Islet precursor cell (in vitro differentiated cells): ENCODE data around the gene ERI3.

Experiments used
- DNase-seq: peaks from one replicate; pipeline ENCODE4 v3.0.0-alpha.2; 2018

The ERI3 gene

GRCh38 chr1:44259090-44259489, 96.0 kb downstream of the ERI3 start:
- DNase-seq: no peak

DNA sequence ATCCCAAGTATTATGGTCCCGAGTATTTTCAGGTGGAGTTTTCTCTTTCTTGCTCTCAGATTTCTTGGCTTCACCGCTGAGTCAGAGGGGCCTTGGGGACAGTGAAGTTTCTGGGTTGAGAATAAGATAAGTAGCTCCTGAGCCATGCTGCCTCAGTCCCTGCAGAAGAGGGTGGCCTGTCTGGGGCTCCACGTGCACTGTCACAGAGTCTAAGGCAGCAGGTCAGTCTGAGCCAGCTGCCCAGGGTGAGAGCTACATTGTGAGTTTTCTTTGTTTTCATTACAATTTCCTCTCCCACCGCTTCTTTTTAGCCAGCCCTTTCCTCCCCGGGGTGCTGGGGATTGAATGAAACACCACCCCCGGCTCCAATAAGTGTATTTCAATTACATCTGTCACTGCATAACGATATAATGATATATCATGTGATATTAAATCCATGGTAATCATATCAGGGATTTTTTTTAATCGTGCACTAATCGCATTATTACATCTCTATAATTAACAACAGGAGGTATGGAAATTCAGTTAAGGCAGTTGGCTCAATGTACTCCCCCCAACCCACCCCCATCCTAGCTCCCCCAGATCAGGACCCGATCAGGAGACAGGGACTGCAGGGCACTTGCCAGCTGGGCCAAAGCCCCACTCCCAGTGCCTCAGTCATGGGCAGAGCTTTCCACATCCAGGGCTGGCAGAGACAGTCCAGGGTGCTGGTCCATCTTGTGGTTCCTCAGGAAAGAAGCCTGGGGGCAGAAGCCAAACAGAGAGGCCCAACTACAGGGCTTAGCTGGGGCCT, 98.1 kb downstream of the ERI3 start:
- DNase-seq: no peak

DNA sequence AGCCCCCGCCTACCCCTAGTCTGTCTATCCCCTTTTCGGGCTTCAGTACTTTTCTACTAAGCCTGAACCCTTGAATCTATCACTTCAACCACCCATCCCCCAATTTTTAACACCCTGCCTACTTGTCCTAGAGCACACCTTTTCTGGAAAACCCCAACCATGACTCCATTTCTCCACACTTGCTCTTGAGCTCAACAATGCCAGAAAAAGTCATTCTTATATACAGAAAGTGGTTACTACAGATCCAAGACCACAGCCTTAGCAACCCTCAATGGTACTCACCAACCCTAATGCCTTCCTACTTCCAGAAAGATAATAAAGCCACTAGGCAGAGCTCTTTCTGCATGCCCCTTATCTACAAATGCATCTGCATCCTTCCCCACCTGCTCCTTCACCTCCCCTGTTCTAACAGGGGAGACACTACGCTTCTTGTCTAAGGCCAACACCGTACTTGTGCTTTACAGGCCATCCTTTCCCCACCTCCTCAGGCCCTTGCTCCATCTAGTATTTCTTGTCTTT, 100.6 kb downstream of the ERI3 start:
- no peak for DNase-seq

GRCh38 chr1:44251989-44252671, 102.9 kb downstream of the ERI3 start:
- no peak for DNase-seq

GRCh38 chr1:44251486-44251885, 103.6 kb downstream of the ERI3 start:
- DNase-seq: no peak

DNA sequence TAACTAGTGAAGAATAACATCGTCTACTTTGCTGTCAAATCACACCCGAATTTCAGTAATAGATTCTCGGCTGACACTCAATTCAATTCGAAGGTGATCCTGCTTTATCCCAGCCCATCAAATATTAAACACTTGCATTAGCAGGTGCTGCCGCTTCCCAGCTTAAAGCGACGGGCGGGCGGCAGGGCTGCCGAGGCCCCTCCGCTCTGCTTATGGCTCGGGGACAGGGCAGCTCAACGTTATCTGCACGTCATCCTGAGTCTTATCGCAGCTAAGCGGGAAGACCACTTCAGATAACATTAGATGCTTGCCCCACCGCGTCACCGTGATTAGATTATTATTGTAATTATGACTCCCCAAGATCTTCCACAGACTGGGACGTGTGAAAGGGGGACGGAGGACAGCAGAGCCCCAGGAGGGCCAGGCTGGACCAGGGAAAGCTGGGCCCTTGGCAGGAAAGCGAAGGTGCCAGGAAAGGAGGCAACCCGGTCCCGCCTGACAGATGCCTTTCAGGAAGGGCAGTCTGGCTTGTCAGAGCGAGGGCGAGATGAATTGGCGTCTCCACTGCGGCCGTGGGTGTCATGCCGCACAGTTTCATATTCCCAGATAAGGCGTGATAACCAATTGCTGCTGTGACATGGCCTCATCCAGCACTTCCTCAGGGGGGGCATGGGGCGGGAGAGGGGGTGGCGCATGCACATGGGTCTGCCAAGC, 104.8 kb downstream of the ERI3 start:
- no peak for DNase-seq

DNA sequence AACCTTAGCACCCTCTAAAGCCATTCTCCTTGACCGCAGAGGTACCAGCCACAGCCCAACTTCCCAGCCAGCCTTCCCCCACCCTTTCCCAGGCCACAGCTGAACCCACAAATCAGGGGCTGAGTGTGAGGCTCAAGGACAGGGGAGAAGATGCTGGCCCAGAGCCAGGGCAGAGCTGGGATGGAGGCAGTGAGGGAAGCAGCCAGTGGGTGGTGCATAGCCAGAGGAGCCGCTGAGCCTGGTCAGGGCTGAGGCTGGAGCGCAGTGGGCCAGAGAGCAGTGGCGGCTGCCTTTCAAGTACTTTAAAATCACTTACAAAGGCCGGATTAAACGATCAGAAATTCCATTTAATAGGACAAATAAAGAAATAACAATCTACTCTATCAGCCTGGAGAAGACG, 105.5 kb downstream of the ERI3 start:
- DNase-seq: no peak

GRCh38 chr1:44246806-44247205, 108.3 kb downstream of the ERI3 start:
- no peak for DNase-seq

DNA sequence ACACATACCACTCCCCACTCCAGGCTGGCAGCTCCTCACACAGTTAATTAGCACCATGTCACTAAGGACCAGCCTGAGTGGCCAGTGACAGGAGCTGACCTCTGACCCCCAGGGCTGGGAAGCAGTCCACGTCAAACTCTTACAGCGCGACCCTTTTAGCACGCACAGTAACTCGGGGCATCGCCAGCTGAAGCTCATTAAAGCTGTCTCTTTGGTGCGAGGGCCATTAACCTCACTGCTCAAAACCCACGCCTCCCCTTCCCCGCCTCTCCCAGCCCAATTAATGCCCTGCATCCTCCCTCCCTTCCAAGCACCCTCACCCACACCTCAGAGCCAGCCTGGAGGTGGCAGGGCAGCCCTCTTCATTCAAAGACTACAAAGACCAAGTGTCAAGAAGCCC, 110.1 kb downstream of the ERI3 start:
- DNase-seq: no peak

DNA sequence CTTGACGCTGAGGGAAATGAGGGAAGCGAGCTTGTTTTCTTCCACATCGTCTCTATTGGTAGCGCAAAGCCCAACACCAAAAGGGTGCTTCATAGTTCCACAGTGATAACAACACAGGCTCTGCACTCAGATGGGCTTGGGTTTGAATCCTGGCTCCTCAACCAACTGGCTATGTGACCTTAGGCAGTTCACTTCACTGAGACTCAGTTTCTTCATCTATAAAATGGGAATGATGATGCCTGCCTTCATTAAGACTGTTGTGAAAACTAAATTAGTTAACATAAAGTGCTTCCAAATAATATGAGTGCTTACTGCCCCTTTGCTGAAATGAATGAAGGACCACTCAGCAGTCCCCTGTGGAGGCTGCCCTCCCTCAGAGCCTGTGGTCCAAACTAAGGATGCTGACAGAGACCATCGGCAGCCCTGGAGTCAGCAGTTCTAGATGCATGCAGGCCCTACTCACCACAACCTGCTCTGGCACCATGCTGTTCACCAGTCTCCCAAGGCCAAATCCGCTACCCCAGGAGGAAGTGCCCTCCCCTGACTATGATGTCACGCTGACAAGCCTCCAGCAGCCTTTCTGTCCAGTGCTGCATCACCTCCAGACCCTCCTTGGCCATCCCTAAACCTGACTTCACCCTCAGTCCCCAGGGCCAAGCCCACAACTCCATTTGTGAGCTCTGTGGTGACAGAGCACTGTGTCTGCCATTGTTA, 111.1 kb downstream of the ERI3 start:
- no peak for DNase-seq

DNA sequence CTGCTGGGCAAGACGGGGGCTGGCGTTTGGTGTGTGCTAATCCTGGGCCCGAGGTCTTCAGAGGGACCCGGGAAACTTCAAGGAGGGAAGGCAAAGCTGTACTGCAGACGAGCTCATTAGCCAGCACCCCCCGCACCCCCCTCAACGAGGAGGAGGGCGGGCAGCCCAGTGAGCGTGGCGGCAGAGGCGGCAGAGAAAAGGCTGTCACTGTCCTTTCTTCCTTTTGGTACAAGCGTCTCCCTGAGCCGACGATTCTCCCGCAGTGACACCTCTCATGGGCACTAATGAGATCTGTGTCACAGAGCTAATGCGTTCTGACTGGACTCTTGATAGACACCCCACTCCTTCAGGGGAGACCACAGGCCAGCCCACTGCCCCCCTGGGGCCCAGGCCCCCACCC, 112.3 kb downstream of the ERI3 start:
- no peak for DNase-seq

DNA sequence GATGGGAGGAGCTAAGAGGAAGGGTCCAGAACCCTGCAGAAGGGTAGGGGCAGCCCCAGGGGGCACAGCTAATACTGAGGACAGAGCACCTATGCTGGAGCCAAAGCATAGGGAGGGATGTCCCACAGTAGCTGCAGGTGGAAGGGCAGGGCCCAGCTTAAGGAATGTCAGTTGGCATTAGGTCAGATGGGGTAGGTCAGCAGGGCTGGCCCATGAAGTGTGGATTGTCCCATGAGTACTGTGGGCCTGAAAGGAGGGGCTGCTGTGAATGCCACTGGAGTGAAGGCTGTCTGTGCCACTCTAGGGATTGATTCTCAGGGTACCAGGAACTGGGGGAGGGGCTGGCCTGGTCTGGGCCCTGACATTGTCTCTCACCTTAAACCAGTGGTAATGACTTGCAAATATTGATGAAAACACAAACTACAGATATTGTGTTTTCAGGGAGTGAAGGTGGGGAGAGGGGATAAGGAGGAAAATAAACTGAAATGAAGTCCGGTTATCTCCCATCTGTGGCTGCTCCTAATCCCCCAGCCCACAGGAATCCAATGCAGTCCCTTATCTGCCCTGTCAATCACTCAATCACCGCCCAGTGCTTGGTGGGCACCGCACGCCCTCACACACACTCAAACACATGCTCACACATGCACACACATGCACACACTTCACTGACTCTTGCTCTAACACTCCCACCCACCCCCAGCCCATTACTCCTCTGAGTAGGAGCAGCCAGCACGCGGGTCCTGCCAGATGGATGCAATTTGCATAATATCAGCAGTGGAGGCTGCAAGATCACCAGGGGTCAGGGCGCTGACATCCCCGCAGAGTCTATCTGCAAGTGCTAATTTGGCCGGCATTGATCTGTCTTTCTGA, 114.0 kb downstream of the ERI3 start:
- DNase-seq: no peak

DNA sequence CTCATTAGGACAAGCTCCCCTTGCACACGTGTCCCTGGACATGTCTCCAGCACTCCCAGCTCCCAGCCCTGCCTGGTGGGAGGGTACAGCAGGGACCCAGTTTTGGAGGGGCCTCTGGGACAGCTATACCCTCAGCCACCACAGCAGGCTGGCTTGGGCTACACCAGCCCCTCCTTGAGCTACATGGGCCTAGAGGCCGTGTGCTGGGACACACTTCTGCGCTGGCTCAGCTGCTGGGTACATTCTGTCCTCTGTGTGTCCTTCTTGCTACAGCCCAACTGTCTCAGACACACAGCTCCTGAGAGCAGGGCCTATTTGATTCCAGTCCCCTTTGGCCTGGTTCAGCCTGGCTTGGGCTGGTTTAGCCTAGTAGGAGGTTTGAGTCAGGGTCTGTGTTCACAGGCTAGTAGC, 115.1 kb downstream of the ERI3 start:
- no peak for DNase-seq

DNA sequence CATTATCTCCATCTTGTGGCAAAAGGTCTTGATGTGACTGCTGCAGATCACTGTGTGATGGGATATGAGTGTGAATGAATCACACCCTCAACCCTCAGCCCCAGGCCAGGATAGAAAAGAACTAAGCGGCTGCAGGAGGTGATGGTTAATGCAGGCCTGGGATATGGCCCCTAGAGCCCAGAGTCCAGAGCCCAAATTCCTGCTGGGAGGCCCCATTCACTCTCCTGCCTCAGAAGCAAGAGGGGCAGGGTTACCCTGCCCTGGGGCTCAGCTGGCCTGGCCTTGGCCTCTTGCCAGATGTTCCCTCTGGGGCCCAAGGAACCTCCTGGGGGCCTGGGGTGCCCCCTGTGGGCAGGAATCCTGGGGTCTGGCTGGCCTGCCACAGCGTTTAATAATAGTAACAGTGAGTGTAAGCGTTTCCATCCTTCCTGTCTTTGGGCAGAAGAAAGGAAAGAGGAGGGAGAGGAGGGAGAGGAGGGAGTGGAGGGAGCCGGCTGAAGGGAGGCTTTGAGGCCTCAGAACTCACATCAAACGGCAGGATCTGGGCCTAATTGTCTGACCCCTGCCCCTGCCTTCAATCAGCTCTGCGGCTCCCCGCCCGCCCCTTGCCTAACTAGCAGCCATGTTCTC, 115.6 kb downstream of the ERI3 start:
- DNase-seq: peak; percentile 82

DNA sequence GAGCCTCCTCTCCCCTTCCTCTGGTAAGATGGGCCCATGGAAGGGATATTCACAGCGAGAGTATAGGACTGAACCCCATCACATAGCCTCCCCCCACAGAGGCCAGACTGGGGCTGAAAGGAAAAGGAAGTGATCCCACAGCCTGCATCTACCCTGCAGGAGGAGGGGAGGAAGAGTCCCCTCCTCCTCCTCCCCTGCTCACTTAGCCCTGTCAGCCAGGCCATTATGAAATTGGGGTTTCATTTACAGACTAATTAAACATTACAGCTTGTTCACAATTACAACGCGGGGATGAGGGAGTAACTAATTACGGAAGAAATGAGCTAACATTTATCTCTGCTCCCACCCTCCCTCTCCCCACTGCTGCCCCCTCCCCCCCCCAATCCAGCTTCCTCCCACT, 116.4 kb downstream of the ERI3 start:
- DNase-seq: no peak

DNA sequence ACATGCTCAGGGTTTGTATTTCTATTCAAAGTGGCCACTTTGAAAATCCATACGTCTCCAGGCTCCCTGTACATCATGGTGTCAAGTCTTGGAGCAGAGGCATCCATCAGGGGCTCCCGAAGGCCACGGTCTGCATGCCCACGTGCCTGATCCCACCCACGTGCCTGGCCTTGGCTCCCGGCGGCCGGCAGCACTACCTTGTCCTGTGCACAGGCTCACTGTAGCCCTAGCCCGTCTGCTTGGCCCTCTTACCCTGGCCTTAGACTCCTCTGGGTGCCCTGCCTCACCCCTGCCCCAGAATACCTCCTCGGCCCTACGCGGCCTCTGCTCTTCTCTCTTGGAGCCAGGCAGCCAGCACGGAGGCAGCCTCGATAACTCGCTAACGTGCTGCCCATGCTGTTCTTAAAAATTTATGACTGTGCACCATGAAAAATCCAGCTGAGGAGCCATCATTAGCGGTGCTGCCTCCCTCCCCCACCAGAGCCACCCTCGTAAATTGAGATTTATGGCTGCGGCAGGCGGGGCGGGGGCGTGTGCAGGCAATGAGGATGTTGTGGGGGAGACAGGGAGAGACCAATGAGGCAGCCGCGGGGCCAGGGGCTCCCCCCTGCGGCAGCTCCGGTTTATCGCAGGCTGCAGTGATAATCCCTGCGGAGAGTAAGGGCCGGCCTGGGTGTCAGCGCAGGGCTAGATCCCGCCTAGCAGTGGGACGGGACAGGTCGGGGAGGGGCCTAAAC, 117.2 kb downstream of the ERI3 start:
- DNase-seq: peak; percentile 94

GRCh38 chr1:44236490-44237272, 118.4 kb downstream of the ERI3 start:
- no peak for DNase-seq

DNA sequence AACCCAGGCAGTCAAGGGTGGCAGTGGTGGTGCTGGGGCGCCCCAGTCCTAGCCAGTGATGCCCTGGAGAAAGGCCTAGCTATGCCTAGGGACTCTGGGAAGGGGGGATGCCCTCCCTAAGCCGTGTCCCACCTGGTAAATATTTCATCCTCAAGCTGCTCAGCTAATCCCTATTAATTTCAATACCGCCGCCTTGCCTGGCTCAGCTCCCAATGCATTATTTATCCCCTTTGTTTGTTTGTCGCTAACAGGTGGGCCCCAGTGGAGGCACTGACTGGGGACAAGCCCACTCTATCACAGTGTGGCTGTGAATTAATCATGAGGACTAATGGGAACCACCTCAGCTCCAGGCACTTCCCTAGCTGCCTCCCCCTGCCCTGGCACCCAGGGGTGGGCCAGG, 119.2 kb downstream of the ERI3 start:
- no peak for DNase-seq

DNA sequence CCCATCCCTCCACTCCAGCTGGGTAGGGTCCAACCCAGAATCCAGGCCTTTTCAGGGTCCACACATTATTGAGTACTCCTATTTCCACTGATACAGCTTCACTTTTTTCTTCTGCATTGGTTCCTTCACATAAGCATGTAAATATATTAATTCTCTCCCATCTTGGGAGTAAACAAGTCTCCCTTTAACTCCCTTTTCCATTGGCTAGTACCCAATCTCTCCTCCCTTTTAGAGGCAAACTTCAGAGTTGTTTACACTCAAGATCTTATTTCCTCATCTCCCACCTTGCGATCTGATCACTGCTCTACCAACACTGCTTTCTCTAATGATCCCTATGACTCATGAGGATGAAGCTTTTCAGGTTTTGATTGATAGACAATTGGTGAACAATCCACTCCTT, 121.5 kb downstream of the ERI3 start:
- DNase-seq: no peak

- no peak for DNase-seq
These were observed 124.3 kb downstream of the ERI3 start for GRCh38 chr1:44230796-44231195.
